DOHH2 (cell line): ENCODE measurements around the gene CLDN24.

ENCODE experiments used
- CTCF ChIP-seq: fragments of 200-600 bp; sonication (generic); IDR thresholded peaks from one replicate; pipeline ENCODE4 v1.5.1; 2014; ENCODE audit warnings: antibody characterized with exemption, mild to moderate bottlenecking, low read depth, low read length; ENCODE audit not compliant: poor library complexity, severe bottlenecking
- EZH2phosphoT487 ChIP-seq: fragments of 200-600 bp; sonication (generic); IDR thresholded peaks from 2 replicates; pipeline ENCODE4 v1.6.1; 2017; ENCODE audit warnings: borderline replicate concordance, mild to moderate bottlenecking, antibody characterized with exemption, low read length, moderate library complexity, mixed read lengths

DNA sequence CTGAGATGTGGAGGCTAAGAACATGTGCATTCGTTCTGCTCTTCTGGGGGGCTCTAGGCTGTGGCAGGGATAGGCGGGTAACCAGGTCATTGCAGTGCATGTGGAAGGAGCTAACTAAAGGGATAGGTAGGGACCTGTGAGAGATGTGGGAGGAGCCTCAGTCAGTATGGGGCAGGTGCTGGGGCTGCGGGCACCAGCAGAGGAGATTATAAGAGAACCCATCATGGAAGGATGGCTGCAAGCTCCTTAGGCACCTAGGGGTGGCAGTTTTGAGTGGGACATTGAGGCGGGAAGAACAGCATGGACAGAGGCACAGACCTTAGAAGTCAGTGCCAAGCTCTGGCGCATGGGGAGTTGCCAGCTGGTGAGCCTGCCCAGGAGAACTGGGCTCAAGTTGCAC, 9.4 kb downstream of the CLDN24 start:
- TF ChIP-seq CTCF: no peak
- TF ChIP-seq EZH2phosphoT487: no peak
